HG02678 (cell line): ENCODE data around the gene FAM186B.
"Not testable (repeated sequence)": the region's sequence is repeated elsewhere in the genome, so short reads cannot be mapped to it uniquely, and the experiment has no call there.

Experiments
- ATAC-seq: cut with Tn5 transposase; IDR thresholded peaks from one replicate; pipeline ENCODE4 v1.9.1; 2021; ENCODE audit warnings: mild to moderate bottlenecking, moderate library complexity; ENCODE audit not compliant: unreplicated experiment

FAM186B gene

DNA sequence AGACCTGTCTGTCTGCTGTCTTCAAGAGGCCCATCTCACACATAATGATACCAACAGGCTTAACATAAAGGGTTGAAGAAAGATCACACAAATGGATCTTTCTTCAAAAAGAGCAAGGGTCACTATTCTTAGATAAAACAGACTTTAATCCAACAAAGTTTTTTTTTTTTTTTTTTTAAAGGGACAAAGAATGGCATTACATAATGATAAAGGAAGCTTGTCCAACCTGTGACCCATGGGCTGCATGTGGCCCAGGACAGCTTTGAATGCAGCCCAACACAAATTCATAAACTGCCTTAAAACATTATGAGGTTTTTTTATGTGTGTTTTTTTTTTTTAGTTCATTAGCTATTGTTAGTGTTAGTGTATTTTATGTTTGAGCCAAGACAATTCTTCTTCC is 6.8 kb upstream of the FAM186B start:
- no peak for ATAC-seq

DNA sequence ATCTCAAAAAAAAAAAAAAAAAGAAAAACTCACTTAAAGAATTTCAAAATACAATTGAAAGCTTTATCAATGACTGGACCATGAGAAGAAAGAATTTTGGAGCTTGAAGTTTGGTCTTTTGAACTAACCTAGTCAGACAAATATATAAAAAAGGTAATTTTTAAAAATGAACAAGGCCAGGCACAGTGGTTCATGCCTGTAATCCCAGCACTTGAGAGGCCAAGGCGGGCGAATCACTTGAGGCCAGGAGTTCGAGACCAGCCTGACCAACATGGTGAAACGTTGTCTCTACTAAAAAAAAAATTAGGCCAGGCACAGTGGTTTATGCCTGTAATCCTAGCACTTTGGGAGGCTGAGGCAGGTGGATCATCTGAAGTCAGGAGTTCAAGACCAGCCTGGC is 5.3 kb upstream of the FAM186B start:
- ATAC-seq, result not testable (repeated sequence)

DNA sequence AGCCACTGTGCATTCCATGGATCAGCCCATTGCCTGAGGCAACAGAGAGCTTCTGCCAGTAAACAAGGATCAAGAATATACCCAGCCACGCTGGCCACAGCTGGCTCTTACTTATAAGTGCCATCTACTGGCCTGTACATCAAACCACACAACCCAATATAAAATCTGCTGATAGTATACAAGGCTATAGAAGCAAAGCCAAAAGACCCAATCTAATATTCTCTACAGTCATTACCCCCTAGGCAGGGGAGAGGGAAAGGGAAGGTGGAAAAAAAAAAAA is 4.4 kb upstream of the FAM186B start:
- no peak for ATAC-seq

DNA sequence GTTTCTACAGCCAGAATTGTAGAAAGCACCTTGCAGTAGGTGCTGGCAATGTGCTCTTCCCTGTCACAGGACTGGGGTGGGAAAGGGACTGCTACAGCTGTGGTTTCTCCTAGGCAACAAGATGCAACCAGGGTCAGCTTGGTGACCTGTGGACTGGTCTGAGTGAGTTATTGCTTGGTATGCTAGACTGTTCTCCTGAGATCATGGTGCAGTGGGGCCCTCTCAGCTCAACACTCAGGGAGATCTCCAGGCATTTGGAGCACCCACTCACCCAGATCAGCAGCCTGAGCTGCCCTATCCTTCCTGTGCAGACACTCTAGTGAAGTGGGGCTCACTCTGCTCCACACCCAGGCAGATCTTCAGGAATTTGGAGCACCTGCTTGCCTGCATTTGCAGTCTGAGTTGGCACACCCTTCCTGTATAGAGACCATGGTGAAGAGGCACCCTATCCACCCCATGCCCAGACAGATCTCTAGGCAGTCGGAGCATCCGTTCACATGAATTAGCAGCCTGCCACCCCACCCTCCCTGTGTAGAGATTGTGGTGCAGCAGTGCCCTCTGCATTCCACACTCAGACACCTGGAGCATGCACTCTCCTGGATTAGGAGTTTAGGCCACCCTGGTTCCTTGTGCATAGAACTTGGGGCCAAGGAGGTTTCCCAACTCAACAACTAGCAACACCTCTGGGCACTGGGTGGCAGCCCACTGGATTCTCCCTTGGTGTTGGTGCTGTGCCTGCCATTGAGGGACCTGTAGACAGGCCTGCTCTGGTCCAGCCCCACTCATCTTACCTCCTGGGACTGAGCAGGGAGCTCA is 3.8 kb upstream of the FAM186B start:
- ATAC-seq, result no peak

DNA sequence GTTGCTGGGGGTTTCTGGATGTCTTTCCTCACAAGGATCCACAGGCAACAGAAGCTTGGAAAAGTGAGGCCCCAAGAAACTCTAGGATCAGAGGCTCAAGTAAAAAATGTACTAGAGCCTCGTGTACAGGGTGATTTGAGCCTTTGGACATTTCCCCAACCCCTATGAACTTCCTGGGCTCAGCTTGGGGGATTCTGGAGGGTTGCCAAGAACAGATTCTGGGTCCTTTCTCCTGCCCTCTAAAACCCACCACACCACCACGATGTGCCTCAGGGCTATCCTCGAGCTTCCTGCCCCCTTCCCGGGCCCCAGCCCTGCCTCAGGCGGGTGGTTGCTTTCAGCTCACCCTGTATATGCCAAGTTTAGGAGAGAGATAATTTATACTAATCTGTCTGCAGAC is 583 bp downstream of the FAM186B start:
- no peak for ATAC-seq

DNA sequence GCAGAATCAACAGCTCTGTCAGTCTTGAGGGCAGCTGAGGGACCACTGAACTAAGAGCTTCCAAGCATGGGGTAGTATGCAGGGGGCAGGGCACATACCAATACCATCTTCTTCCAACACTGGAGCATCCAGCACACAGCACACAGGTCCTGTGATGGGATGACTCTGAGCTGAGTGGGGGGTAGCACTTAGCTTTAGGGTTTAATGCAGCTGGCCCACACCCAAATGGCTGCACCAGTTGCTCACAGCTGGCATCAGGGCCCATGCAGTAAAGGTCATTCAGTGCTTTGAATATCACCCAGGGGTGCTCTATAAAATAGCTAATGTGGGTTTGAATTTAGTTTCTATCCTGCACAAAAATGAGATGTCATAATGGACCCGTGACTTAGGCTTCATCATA is 1.7 kb downstream of the FAM186B start:
- no peak for ATAC-seq

DNA sequence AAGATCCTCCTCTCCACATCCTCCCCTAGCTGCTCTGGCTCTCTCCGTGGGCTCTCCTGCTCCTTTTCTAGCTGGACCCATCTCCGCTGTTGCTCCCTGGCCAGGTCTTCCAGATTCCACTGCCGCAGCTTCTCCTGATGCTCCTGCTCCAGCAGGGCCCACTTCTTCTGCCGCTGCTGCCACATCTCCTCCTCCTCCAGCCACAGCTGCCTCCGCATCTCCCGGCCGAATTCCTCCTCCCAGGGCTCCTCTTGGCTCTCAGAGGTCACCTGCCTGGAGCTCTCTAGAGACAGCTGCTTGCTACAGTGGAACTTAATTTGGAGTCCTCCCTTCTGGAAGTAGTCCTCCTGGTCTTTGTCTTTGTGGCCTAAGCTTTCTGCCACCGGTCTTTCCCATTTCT is 5.5 kb downstream of the FAM186B start:
- ATAC-seq, result no peak

DNA sequence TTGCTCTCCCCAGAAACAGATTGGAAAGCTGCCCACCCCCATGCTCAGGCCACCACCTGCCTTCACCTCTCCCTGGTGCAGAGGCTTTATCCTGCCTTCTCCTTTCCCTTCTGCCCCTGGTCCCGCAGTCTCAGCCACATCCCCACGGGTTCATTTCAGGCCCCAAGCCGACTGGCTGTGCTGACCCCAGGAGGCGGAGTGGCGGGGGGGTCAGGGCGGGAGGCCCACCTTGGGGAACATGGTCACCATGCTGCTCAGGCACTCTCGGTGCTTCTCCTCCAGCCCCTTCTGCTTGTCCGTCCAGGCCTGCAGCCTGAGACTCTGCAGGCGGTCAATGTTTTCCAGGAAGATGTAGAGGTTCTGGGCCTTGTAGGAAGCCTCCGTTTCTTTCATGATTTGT is 6.9 kb downstream of the FAM186B start:
- no peak for ATAC-seq

DNA sequence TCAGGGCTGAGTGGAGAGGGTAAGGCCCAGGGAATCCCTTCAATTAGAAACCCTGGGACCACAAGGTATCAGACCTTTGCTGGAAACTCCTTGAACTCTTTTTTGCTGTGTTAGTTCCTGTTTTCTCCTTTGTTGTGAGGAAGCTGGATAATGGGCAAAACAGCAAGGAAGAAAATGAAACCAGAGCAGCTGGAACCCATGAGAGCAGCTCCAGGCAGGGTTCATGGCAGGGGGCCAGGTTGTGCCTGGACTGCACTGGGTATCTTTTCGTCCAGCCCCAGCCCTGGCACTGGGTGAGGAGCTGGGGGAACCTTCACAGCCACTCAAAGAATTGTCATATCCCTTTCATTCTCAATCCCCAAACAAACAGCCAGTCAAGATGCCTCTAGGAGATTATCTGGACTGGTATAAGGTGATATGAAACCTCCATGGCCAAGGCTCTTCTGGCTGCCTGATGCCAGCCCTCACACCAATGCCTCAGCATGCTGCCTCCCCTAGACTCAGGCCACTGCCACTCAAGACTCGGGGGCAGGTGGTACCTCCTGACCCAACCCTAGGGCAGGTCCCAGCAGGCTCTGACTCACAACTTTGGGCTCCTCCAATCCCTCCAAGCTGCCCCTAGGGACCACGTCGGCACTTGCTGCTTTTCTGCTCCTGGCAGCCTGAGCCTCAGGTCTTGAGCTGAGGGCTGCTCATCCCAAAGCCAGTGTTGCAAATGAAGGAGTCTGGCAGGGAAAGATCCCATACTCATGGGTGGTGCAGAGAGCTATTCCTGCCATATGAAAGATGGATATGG is 16.5 kb downstream of the FAM186B start:
- ATAC-seq, result no peak

DNA sequence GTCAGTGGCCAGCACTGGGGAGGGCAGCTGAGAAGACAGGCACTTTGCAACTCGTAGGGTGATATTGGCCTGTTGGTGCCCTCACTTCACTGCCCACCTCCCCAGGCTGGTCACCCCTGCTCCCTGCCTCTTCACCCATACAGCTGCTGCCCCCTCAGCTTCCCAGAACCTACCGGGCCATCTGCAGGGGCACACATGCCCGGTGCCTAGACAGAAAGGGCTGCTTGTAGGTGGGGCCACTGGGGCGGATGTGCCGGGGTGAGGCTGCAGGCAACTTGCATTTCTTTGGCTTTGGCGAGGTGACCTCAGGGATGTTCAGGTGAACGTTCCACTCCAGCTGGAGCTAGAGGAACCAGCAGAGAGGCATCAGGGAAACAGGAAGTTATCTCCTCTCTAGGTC is 17.2 kb downstream of the FAM186B start:
- no peak for ATAC-seq

DNA sequence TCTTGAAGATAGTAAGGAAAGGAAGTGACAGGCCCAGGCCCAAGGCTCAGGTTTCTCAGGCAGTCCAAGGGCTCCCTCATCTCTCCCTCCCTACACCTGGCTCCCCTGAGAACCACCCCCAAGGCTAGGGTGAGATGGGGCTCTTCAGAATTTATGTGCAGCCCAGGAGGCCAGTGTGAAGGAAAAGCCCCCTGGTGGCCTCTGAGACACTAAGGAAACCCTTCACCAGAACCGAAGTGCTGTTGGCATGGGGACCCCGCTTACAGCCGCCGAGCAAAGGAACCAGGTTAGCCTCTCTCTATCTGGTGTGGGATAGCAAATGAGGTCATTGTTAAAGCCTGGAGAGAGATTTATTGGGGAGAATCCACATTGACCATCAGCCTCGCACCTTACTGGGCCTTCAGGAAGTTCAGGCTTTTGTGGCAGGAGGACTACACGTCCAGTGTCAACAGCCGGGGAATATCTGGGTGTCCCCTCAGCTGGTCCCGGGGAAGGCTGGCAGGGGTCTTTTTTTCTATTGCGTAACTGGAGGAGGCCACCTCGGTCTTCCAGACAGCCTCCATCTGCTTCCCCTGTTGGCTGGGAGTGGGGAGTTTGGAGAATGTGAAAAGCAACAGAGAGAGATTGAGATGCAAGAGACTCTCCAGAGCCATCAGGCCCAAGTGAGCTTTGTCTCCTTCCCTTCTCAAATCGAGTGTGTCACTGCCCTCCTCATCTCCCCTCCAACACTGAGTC is 18.1 kb downstream of the FAM186B start:
- ATAC-seq, result no peak

DNA sequence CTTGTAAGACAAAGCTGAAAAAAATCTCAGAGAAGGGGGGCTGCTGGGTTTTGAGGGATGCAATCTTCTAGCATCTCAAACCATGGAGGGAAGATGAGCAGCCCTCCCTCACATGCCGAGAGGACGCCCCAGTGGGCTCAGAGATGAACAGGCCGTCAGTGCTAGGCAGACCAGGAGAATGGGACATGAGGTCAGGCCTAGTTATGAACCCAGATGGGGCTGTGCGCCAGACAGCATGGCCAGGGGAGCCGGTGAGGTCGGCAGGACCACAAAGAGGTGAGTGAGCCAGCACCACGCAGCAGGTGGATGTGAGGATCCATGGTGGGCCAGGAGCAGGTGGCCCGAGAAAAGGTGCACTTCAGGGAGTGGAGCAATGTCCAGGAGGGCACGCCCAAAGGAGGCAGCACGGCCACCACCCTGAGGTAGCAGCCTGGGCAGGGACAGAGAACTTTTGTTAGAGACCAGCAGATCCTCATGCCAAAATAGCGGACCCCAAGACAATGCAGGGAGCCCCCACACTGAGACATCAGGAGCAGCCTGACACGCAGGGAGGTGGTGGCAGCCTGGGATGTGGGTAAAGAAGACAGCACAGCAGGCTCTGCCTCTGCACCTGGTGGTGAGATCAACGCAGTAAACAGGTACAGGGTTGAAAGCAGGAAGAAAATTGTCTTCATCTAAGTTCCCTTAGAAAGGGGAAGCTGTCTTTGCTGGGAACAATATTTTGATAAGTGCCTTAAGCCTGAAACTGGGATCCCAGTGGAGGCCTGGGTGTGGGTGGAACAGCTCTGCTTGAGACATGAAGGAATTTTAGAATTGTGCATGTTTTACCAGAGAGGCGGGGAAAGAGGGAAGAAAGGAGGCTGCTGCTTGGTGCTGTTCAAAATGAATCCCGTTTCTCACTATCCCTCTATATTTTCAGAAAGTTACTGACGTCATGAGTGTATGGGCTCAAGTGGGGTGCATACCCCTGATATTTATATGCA is 19.7 kb downstream of the FAM186B start:
- ATAC-seq, result no peak

DNA sequence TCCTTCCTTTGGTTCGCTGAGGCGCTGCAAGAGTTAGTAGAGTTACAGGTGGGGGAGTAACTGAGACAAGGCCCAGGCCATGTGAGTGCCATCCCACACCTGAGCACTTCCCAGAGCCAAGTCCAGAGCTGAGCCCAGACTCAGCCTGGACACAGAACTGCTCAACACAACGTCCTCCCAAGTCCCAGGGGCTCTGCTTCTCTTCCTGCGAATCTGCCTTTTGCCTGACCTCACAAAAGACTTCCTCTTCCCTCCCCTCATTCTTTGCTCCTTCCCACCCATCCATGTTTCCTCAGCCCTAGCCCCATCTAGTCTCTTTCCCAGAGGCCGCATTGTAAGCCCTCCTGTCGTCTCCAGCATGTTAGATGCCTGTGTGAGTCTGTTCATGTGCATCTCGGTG is 20.8 kb downstream of the FAM186B start:
- ATAC-seq, result no peak

DNA sequence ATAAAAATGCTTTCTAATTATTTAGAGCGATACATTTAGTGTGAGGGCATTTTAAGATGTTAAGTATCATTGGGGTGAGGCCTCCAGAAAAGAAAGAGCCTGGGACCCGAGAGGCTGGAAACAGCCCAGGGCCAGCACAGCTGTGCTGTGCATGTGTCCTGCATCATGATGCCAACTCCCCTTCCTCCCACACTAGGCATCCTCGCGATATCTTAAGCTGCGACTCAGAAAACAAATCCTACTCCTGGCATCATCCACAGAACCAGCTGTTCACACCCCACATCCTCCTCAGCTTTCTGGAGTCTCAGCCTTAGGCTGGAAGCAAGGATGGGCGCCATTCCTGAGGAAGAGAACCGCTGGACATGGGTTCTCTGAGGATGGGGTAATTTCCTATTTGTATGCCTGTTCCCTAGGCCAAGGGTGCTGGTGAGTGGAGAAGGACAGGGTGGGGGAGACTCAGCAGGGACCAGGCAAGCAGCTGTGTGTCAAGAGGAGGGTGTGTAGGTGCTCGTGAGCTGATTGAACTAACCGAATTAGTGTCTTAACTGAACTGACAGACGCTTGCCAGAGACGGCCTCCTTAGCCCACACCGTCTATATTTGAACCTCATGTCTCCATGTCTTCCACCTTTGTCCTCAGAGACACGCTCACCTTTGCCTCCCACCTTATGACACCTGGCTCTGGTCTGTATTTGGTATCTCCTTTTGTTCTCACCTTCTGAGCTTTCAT is 21.9 kb downstream of the FAM186B start:
- ATAC-seq, result no peak

DNA sequence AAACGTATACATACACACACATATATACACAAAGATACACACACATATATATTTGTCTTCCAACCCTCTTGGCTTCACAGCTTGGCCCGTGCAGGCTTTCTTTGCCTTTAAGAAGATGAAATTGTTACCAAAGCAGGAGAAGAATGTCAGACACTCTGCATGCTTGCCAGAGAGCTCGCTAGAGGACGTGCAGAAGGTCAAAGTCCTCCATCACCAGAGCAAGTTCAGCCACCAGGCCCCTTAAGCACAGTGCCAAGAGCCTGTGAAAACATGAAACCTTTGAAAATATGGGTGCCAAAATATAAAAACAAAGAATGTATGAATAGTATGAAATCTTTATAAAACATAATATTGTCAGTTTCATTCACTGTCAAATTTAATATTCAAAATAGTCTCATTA is 22.6 kb downstream of the FAM186B start:
- no peak for ATAC-seq

DNA sequence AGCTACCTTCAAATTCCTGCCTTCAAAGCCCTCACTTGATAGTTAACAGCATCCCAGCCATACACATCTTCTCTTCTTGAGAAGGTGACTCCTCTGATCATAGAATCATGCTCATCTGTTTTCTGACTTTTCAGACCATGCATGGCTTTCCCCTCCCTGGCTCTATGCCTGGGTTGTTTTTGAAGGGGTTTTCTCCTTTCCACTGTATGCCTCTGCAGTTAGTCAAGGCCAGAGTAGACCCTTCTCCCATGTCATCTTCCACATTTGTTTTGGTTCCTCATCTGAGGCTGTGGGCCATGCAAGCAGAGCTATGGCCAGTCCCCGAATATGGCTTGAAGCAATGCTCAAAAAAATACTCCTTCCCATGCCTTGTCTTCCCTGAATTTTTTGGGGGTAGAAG is 23.2 kb downstream of the FAM186B start:
- no peak for ATAC-seq

DNA sequence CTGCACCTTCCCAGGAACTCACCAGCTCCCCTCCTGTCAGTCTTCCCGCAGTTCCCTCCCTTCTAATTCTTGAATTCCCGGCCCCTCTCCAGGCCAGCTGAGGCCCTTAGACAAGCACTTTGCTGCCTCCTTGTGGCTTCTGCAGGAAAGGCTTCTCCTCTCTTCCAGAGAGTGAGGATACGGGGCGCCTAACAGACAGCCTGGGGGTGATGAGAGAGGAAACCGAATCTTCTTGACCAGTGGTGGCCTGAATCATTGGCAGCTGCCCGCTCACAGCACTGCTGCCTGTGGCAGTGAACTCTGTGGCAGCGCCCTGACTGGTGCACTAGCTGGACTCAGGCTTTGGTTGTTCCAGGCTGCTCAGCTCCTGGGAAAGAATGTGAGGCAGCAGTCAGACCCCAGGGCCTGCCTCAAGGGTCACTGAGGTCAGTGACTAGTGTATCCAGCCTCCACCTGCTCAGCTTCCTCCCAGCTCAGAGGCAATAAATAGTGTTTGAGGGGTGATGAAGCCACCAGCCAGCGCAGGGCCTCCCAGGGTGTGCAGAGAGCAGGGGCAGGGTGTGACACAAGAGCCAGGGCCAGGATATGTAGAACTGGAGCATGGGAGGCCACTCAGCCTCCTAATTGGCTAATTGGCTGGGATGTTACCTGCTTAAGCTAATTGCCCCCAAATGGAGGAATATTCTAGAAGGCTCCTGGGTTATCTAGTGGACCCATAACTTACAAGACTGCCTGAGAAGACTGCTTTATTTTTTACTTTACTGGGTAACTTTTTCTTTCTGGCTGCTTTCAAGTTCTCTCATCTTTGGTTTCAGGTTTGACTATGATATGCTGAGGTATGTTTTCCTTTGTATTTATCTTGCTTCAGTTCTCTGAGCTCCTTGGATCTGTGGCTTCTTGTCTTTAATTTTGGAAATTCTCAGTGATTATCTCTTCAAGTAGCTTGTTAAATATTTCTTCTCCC is 24.6 kb downstream of the FAM186B start:
- no peak for ATAC-seq

DNA sequence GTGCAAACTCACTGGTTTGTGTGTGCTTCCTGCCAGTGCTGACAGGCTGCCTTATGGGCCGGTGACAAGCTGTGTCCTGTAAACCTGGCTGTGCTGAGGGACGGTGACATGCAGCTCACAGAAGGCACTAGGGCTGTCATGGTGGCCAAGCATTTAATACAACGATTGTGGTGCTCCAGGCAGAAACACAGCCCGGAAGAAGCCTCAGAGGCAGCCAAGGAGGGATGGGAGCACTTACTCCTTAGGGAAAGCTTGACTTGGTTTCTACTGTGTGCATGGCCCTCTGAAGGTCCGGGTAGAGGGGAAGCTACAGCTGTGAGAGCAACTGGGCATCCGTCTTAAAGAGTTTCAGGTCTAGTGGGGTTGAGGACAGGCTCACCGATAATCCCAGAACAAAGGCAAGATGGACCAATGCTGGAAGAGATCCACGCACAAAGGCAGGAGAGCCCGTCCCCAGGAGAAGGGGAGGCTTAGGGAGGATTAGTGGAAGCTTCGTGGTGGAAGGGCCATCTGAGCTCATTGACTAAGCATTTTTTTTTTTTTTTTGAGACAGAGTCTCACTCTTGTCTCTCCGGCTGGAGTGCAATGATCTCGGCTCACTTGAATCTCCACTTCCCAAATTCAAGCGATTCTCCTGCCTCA is 26.8 kb downstream of the FAM186B start:
- ATAC-seq, result no peak
